Keratinocyte (primary cell): ENCODE data around the gene GAST. TPM values are rescaled to one million over a fixed set of nuclear protein-coding genes. Genes with fewer than 3 reads are reported as not detected.

Experiments
- DNase-seq: peaks from one replicate; pipeline ENCODE4 v3.0.0-alpha.2; 2011; ENCODE audit warnings: low read depth, missing footprints, low spot score
- FAIRE-seq: peaks from 2 replicates; lab custom pipeline; 2011; peaks lifted over from hg19 to GRCh38; lab: Jason Lieb, UNC
- H2AFZ ChIP-seq: 2 replicates; pipeline ENCODE4 v1.6.0; 2012; ENCODE audit warnings: low read length, control low read depth, inconsistent platforms; ENCODE audit not compliant: control insufficient read depth
- H3K27ac ChIP-seq: 2 replicates; pipeline ENCODE4 v1.5.1; 2011; ENCODE audit warnings: low read length; ENCODE audit not compliant: control insufficient read depth, insufficient read depth
- H3K27me3 ChIP-seq: 3 replicates; pipeline ENCODE4 v1.6.0; 2011; ENCODE audit warnings: low read length; ENCODE audit not compliant: control insufficient read depth, insufficient read depth; ENCODE audit errors: extremely low read depth
- H3K36me3 ChIP-seq, 2 experiments: 2 replicates in 1 of 2; 3 replicates in 1 of 2; pipeline ENCODE4 v1.5.1; 2011; ENCODE audit warnings: low read length in 2 of 2, mild to moderate bottlenecking in 1 of 2; ENCODE audit not compliant: control insufficient read depth in 2 of 2, insufficient read depth in 2 of 2; ENCODE audit errors: extremely low read depth in 1 of 2
- H3K4me1 ChIP-seq: 3 replicates; pipeline ENCODE4 v1.5.1; 2011; ENCODE audit warnings: low read length; ENCODE audit not compliant: control insufficient read depth, insufficient read depth; ENCODE audit errors: extremely low read depth
- H3K4me2 ChIP-seq: 3 replicates; pipeline ENCODE4 v1.6.0; 2011; ENCODE audit warnings: low read depth, low read length; ENCODE audit not compliant: control insufficient read depth, insufficient read depth; ENCODE audit errors: extremely low read depth
- H3K4me3 ChIP-seq, 3 experiments: fragments of 200-600 bp in 1 of 3; sonication (generic) in 1 of 3; 2 replicates in 2 of 3; 3 replicates in 1 of 3; pipeline ENCODE4 v1.5.1; 2011 to 2016; ENCODE audit warnings: low read length in 3 of 3, mild to moderate bottlenecking in 3 of 3, control low read depth in 2 of 3, inconsistent platforms in 1 of 3, low read depth in 1 of 3, mixed read lengths in 1 of 3, mixed run types in 1 of 3, moderate library complexity in 1 of 3; ENCODE audit not compliant: control insufficient read depth in 2 of 3, insufficient read depth in 2 of 3; ENCODE audit errors: extremely low read depth in 1 of 3
- H3K79me2 ChIP-seq: 2 replicates; pipeline ENCODE4 v1.6.0; 2012; ENCODE audit warnings: low read length; ENCODE audit not compliant: control insufficient read depth, insufficient read depth
- H3K9ac ChIP-seq: 3 replicates; pipeline ENCODE4 v1.6.0; 2011; ENCODE audit warnings: low read length; ENCODE audit not compliant: control insufficient read depth, insufficient read depth; ENCODE audit errors: extremely low read depth
- H3K9me1 ChIP-seq: 3 replicates; pipeline ENCODE4 v1.6.0; 2011; ENCODE audit warnings: low read length; ENCODE audit not compliant: control insufficient read depth, insufficient read depth; ENCODE audit errors: extremely low read depth
- H3K9me3 ChIP-seq: 2 replicates; pipeline ENCODE4 v1.5.1; 2012; ENCODE audit warnings: low read depth, low read length; ENCODE audit not compliant: control insufficient read depth
- H4K20me1 ChIP-seq: 3 replicates; pipeline ENCODE4 v1.6.0; 2011; ENCODE audit warnings: low read length; ENCODE audit not compliant: control insufficient read depth, insufficient read depth; ENCODE audit errors: extremely low read depth
- CTCF ChIP-seq, 3 experiments: IDR thresholded peaks in 1 of 3; conservative IDR thresholded peaks in 1 of 3; optimal IDR thresholded peaks in 1 of 3; 2 replicates in 2 of 3; 3 replicates in 1 of 3; pipeline versions ENCODE3 to v1.5.1; 2011; ENCODE audit warnings: low read length in 3 of 3, mild to moderate bottlenecking in 3 of 3, moderate library complexity in 2 of 3, control low read depth in 1 of 3, inconsistent platforms in 1 of 3; ENCODE audit not compliant: insufficient read depth in 2 of 3; ENCODE audit errors: extremely low read depth in 1 of 3
- EZH2 ChIP-seq: IDR thresholded peaks from one replicate; pipeline ENCODE4 v1.6.1; 2012; ENCODE audit warnings: inconsistent platforms, mild to moderate bottlenecking, low read length, moderate library complexity
- dilution Hi-C: fragments of 300-500 bp; cut with MboI; formaldehyde crosslinking; loops from one replicate; pipeline ENCODE4 v1.7.0; 2020; ENCODE audit warnings: low sequenced_read_pairs; ENCODE audit not compliant: extremely low pct_ligation_motif_present
- polyA plus RNA-seq, 5 experiments: library from polyadenylated mRNA; depleted of rRNA in 3 of 5; stranded (reverse) in 3 of 5; stranded (forward) in 1 of 5; unstranded in 1 of 5; fragments of >200 nt; gene quantifications; 1 replicate in 1 of 5; 2 replicates in 3 of 5; 3 replicates in 1 of 5; pipeline versions ENCODE4 v1.2.1 to v1.2.3, GENCODE V29; 2011 to 2012; ENCODE audit warnings: missing spikeins in 2 of 5, low read depth in 1 of 5, low replicate concordance in 1 of 5

The GAST gene
- polyA plus RNA-seq, 1 donor (not counting 4 experiments of a cell fraction or from before 2014, with no cell fraction given): 0.87 TPM

GRCh38 chr17:41762391-41762790 lies 50.3 kb downstream of the GAST start:
- Histone ChIP-seq H3K9ac (no peak overlapping the region), H3K4me1 (no peaks in the 10 kb centered on the region), H3K9me3 (no peaks in the 10 kb centered on the region), H3K4me3 (no peak overlapping the region), H2AFZ (no peak overlapping the region), H3K36me3 (peaks cover 57 to 66% of the 10 kb centered on the region in 2 experiments), H3K27me3 (no peaks in the 10 kb centered on the region), H3K4me2 (no peak overlapping the region), H3K27ac (no peak overlapping the region), H4K20me1 (peaks cover 11% of the 10 kb centered on the region), H3K79me2 (peaks cover 38% of the 10 kb centered on the region), H3K9me1 (no peaks in the 10 kb centered on the region)
- dilution Hi-C loops: no loop called here
- DNase-seq: no peak
- no peak for FAIRE-seq
- no peak for TF ChIP-seq CTCF (optimal IDR thresholded peaks at IDR 0.05 in 1 of 3, IDR thresholded peaks at IDR 0.05 in 1 of 3, conservative IDR thresholded peaks at IDR 0.05 in 1 of 3; ENCODE audit: extremely low read depth in 1 of 3, insufficient read depth in 2 of 3, low read length in 3 of 3)
- TF ChIP-seq EZH2: no peak

GRCh38 chr17:41762841-41763240 lies 50.7 kb downstream of the GAST start:
- H3K4me3 ChIP-seq: no peak overlapping the region
- H3K27me3 ChIP-seq: no peaks in the 10 kb centered on the region
- H3K36me3 ChIP-seq: peaks cover 57 to 66% of the 10 kb centered on the region in 2 experiments
- no peak overlapping the region for H2AFZ ChIP-seq
- dilution Hi-C loops: no loop called here
- TF ChIP-seq EZH2: no peak
- TF ChIP-seq CTCF (optimal IDR thresholded peaks at IDR 0.05 in 1 of 3, IDR thresholded peaks at IDR 0.05 in 1 of 3, conservative IDR thresholded peaks at IDR 0.05 in 1 of 3; ENCODE audit: extremely low read depth in 1 of 3, insufficient read depth in 2 of 3, low read length in 3 of 3): no peak
- no peak for FAIRE-seq
- H3K9me1 ChIP-seq: no peaks in the 10 kb centered on the region
- H3K27ac ChIP-seq: no peak overlapping the region
- peaks cover 42% of the 10 kb centered on the region for H3K79me2 ChIP-seq
- no peaks in the 10 kb centered on the region for H3K9me3 ChIP-seq
- H3K9ac ChIP-seq: no peak overlapping the region
- H4K20me1 ChIP-seq: peaks cover 14% of the 10 kb centered on the region
- no peak for DNase-seq
- no peaks in the 10 kb centered on the region for H3K4me1 ChIP-seq
- no peak overlapping the region for H3K4me2 ChIP-seq
